UCSD-AML1 (cell line): Measurements from ENCODE around the gene SHISA9.
"Not testable (repeated sequence)": the region's sequence is repeated elsewhere in the genome, so short reads cannot be mapped to it uniquely, and the experiment has no call there.

ENCODE experiments used
- DNase-seq: peaks from one replicate; lab custom pipeline; 2025; ENCODE audit not compliant: unreplicated experiment; lab: John Stamatoyannopoulos, UW

SHISA9 gene

DNA sequence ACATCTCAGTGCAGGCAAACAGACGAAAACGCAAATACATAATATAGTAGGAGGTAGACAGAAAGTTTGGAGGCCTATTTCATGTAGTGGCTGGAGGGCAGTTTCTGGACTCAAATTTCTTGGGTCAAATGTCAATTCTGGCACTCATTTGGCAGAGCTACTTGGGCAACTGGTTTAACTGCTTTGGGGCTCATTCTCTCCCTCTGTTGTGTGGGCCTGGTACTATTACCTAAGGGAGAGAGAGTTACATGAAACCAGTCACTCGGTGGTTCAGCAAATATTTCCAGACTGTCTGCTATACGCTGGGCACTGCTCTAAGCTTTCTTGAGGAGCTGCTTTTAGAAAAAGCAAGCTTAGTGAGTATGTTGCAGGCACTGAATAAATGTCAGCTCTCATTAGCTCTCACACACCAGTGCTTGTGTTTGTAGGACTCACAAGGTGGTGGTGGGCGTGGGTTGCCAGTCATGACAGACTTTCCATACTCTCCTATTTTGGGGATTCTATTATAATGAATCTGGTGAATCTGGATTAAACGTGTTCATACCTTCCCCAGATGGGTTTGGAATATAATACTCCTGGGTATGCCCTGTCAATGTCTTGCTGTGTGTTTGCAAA, 1.8 kb upstream of the SHISA9 start:
- no peak for DNase-seq

DNA sequence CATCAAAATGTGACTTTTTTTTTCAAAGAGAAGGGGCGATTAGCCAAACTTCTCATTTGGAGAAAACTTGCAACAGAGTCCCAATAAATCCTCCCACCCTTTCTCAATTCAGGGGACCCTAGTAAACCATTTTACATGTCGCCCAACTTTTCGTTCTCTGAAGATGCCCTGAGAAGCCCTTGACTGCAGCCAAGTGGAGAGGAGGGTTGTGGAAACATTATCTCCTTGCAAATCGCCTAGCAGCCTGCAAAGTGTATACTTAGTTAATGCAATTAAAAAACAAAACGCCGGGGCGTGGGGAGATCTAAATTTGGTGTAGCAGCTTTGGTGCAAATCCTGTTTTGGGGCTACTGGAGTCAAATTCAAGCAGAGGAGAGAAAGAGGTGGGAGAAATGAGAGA, 1.2 kb upstream of the SHISA9 start:
- DNase-seq, result no peak

DNA sequence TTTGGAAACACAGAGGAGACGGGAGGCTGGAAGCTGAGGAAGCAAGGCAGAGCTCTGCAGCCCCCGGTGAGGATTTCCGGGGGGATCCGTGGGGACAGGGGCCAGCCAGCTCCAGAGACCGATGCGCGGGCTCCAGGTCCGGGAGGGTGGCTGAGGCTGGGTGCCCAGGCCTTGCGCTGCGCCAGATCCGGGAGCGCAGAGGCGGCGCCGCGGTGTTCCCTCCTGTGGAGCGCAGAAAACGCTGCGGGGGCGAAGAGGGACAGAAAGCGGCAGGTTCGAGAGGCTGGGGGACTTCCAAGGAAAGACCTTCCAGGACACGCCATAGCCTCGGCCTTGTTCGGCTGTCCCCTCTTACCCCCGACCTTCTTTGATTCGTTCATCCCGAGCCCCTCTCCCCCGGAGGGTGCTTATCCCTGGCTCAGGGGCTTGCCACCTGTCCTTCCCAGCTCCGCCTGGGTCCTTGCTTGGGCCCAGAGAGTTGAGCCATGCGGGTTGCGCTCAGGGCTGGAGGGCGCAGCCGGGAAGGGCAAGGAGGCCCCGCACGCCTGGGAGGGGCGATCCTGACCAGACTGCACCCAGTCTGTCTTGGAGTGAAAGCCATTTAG, 697 bp upstream of the SHISA9 start:
- DNase-seq, result no peak

DNA sequence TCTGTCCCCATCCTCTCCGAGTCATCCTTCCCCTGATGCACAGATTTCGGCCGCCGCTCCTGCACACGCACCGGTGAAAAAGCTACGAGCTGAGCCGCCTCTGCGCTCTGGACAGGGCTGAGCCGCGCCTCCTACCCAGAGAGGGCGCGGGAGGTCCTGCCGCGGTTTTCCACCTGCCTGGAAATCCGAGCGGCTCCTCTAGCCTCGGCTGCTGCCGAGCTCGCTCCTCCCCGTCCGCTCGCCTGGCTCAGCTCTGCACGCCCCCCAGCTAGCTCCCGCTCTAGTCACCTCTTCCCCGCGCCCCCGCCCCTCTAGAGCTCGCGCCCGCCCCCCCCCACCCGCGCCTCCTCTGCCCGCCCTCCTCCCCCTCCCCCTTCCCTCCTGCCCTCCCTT, 198 bp upstream of the SHISA9 start:
- DNase-seq, result no peak

DNA sequence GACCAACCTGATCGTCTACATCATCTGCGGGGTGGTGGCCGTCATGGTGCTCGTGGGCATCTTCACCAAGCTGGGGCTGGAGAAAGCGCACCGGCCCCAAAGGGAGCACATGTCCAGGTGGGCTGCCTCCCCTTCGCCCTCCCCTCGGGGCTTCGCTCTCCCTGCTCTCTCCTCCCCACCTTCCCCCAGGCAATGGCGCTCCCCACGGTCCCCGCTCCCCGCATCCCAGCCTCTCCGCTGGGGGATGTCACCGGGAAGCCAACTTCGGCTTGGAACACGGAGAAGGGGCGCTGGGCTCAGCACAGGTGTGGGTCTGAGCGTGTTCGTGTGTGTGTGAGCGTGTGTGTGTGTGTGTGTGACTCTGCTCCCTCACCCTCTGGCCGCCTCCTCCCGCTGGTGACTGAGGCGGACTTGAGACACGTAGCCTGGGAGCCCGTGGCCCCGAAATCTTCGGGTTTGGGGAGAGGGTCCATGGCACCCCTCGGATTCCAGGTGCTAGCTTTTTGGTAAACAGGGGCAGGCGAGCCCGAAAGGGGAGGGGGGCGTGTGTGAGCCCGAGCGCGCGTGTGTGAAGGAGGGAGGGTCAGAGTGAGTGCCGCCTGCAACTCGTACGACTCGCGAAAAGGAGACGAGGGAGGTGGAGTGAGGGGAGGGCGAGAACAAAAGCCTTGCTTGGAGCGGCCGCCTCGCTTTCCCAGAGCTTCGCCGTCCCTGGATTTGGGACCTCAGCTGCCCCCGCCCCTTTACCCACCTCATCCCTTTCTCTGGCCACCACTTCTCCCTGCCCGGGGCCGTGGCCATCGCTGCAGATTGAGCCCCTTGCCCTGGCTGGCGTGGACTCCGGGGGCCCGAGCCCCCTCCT, 1.3 kb downstream of the SHISA9 start:
- DNase-seq, result no peak

DNA sequence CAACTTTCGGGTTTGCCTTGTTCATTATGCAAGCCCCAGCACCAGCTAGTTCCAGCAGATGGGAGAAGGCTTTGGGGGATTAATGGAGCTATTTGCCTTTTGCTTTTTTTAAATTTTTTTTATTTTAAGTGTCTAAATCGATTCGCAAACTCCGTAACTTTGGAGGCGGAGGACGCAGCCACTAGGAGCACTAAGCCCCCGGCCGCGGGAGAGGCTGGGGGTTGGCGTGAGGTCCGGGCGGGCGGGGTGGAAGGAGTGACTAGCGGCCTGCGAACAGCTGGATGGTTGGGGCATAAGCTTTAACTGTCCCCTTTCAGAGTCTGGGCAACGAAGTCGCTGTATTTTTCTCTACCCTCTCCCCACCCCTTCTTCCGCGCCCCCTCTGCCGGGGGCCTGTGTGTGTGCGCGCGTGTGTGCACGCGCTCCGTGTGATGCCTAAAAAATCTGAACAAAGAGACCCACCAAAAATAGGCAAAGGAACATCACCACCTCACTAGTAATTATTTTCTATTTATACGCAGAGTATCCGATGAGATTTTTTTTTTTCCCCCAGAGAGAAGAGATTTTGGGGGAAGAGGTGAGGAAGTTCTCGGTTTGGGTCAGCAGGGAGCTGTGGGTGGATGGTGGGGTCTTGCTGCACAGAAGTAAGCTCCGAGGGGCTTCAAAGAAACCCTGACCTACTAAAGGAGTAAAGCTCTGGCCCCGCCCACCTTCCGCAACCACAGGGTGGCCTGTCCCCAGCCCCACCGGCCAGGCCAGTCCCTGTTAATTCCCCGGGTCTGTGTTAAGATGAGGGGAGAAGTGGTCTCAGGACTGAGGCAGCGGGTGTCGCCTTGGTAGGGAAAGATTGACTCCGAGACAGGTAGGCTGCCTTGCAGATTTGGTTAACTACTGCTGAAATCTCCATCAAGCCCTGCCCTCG, 2.3 kb downstream of the SHISA9 start:
- no peak for DNase-seq

DNA sequence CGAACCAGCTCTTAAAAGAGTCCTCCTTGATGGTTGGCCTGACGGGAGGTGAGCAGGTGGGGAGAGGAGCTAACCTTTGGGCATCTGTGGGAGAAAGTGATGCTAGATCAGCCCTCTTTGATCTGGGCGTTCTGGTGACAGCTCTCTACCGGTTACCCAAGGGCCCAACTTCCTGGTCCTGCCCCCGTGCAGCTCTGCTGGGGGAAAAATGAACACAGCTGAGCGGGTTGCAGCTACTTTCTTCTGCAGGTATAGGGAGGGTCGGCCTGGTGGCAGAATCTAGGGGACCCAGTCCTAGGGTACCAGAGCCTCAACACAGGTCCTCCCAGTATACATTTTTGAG, 2.9 kb downstream of the SHISA9 start:
- DNase-seq, result no peak

DNA sequence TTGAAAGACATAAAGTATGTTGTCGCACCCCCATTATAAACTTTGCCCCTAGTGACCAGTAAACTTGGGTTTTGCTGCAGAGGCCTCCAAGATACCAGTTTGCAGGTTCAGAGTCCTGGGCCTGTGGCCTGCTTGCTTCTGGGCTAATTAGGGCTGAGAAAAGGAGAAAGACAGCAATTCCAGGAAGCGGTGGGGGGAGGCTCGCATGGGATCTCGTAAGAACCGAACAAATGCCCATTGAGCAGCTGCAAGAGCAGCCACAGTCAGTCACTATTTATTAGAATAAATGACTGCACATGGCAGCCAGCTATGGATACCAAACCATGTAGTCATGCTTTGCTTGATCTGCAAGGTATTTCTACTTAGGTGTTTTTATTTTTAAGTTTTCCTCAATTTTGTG, 4.9 kb downstream of the SHISA9 start:
- DNase-seq, result no peak

DNA sequence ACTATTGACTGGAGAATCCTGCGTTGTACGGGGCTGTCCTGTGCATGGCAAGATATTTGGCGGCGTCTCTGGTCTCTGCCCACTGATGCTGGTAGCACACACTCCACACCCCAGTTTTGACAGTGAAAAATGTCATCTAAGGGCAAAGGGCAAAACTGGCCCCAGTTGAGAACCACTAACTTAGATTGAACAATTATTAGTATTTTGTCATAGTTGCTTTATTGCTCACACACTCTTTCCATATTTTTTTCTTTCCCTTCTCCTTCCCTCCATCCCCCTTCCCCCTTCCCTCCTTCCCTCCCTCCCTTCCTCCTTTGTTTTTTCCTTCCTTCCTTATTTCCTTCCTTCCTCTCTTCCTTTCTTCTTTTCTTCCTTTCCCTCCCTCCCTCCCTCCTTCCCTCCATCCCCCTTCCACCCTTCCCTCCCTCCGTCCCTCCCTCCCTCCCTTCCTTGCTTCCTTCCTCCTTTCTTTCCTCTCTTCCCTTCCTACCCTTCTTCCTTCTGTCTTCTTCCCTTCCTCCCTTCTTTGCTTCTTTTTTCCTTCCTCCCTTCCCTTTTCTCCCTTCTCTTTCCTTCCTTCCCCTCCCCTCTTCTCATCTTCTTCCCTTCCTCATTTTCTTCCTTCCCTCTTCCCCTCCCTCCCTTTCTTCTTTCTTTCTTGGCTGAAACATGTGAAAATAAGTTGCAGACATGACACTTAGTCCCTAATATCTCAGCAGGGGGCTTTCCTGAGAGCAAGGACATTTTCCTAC, 5.5 kb downstream of the SHISA9 start:
- no peak for DNase-seq

DNA sequence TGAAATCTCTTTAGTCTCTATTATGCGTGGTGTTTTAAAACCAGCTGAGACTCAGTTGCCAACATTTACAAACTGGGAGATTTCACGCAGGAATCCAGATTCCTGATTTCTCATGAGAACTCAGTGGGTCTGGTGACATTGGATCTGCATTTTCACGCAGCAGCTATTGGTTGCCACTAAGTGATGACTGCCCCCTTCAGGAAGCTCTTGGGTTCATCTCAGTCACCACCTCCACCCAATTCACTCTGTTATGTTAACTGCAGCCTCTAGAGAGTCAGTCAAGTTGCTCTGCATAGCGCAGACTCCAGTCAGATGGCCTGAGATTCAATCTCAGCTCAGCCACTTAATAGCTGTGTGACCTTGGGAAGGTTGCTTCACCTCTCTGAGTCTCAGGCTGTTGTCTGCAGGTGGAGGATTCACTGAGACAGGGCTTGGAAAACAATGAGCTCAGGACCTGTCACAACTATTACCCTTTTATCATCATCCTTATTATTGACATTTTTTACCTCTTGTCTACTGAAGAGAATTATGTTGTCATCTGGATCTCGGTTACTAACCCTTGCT, 6.4 kb downstream of the SHISA9 start:
- DNase-seq, result no peak

DNA sequence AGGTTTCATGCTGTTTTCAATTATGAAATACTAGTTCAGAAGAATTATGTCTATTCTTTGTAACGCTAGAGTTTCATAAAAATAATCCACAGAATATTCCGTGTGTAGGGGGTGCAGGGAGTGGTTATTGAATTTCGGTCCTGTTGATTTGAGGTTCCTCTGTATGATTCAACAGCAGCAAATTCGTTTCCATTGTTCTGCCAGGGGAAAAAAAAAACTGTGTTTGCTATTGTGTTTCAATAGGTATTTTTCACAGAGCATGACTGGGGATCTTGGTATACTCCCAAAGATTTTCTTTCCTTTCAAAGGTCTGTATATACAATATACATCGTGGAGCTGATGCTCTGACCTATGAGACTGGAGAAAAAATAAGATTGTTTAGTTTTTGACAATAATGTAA, 15.8 kb downstream of the SHISA9 start:
- DNase-seq, result no peak

DNA sequence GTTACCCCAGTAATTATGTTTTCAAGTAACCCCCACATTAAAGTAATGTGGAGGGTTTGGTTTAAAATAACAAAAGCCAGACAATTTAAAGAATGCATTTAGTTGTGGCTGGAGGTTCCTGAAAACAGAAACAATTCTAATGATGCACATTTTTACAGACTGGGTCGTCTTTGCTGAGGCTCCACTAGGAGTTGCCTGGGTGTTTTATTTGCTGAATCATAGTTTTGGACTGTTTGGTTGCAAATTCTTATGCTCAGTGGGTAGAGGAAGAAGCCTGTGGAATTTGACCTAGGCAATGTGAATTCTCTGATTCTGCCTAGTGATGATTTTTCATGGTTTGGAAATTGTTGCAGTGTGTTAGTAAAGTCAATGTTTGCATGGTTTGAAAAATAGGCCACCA, 16.3 kb downstream of the SHISA9 start:
- no peak for DNase-seq

DNA sequence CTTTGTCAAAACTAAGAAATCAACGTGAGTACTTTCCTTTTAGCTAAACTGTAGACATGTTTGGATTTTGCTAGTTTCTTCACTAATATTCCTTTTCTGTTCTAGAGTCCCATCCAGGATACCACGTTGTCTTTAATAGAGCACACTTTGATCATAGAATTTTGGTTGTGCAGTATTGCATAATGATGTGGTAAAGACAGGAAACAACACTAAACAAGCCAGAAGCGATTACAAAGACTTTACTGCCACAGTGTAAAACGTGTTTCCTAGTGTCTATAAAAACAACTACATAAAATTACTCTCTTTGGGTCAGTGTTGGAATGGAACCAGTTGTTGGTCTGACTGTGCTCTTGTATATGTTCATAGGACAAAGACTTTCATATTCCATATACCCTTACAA, 19.3 kb downstream of the SHISA9 start:
- no peak for DNase-seq

DNA sequence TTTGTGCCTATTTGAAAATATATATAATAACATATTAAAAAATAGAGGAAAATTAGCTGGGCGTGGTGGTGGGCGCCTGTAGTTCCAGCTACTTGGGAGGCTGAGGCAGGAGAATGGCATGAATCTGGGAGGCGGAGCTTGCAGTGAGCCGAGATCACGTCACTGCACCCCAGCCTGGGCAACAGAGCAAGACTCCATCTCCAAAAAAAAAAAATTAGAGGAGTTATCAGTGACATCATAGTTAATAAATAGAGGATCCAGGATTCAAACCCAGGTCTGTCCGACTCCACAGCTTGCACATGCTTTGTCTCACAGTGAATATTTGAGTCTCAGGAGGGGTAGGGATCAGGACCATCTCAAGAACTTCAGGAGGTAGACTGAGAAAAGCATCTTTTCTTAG, 22.2 kb downstream of the SHISA9 start:
- not testable (repeated sequence) for DNase-seq

DNA sequence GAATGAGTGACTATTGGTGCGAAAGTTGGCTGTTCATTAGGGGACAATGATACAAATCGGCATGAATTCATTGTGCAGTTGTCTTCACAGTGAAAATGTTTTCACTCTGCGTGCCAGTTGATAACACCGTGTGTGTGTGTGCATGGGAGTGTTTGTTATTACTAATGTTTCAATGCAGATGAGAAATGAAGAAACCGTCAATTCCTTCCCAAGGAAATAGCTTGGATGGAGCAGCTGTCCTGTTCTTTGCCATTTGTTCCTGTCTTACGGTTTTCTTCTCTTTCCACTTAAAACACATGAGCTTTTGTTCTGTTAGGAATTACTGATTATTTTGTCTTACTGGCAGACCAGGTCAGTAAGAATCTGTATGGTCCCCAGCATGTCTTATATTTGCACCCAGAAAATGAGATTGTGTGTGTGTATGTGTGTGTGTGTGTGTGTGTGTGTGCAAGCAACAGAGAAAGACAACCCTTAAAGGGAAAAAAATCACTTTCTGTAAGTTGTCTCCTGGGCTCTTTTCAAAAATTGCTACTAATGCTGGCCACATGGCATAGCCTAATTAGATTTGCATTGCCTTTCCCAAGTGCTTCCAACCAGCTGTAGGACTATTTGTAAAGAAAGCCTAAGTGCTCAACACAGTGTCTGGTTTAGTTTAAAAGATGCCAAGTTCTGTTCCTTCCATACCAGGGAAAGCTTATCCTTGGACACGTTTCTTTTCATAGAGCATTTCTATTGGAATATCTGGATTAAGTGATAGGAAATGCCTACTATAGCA, 23.8 kb downstream of the SHISA9 start:
- no peak for DNase-seq

DNA sequence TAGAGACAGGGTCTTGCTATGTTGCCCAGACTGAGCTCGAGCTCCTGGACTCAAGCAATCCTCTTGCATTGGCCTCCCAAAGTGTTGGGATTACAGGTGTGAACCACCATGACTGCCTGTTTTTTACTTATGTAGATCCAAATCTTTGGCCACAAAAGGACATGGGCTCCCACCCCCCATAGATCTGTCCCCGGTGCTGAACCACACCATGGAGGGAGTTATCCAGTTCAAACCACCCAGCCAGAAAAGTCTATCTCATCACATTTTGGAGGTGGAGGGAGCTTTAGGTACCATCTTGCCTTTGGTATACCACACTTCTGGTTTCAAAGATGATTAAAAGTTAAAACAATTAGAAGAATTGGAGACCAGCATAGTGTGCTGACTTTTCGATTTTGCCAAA, 26.2 kb downstream of the SHISA9 start:
- DNase-seq, result no peak

DNA sequence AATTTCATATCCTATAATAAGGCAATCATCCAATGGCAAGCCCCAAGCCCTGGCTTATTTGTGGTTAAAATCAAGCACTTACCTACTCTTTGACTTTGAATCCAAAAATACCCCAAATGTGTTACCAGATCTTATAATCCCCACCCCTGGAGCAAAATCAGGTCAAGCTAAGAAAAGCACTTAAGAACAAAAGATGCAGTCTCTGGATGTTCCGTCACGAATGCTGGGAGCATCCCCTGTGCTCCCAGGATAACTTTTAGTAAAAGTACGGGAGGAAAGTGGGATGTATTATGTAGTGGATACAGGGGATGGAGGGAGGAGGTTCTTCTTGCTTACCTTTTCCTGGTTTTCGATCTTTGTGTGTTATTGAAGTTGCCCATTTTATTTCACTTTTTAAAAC, 29.5 kb downstream of the SHISA9 start:
- DNase-seq, result no peak

DNA sequence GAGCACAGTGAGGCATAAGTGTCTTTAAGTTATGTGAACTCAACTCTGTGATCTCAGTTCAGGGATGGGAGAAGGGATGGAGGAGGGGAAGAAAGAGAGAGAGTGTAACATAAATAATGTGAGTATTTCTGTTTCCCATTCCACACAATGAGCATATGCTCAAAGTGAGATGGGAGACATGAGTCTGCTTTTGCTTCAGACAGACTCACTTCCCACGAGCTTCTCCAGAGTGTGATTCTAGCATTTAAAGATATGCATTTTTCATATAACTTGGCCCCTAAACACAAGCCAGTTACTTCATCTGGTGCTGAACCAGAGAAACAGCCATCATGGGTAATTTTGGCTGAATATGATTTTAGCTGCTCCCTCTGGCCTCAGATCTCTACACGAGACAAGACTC, 35.0 kb downstream of the SHISA9 start:
- no peak for DNase-seq

DNA sequence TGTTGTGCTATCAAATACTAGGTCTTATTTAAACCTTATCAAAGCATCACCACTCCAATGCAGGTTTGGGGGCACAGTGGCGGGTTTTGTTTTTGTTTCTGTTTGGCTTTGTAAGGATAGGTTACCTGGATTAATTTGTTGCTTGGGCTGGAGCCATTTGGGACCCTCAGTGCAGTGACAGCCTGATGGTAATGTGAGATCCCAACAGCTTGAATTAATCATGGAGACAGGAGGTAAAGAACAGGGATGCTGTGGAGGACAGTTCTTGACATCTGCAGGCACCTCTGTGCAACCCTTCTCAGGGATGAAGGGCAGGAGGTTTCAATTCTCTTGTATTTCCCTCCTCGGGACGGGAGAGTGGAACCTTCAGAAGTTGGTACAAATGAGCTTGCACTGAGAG, 40.5 kb downstream of the SHISA9 start:
- no peak for DNase-seq

DNA sequence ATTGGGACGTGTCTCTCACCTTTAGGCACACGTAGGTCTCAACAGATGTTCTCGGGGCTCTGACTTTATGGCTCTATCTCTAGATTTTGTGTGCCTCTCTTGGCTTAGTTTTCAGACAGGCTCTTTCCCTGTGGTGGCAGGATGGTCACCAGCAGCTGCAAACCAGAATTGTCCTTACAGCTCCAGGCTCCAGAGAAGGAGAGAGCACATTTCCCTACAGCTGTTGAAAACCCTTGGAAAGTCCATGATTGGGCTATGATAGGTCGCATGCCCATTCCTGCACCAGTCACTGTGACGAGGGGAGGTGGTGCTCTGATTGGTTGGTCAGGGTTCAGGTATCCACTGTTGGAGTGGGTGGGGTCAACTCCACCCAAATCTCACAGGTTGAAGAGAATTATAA, 41.5 kb downstream of the SHISA9 start:
- no peak for DNase-seq
